ENCODE data around the gene CLHC1. TPM values are rescaled to one million over a fixed set of nuclear protein-coding genes. Genes with fewer than 3 reads are reported as not detected.
A peak's percentile ranks its signal among the peaks of the same experiment; 100 is the strongest.
"Not testable (repeated sequence)": the region's sequence is repeated elsewhere in the genome, so short reads cannot be mapped to it uniquely, and the experiment has no call there.

The CLHC1 gene
- total RNA-seq, 1 donor from 2014 or later = 12.3 TPM

GRCh38 chr2:55268907-55269644, 37.0 kb upstream of the CLHC1 start, which contains the start of gene MTIF2:
Gene MTIF2 (minus strand): TSS chr2:55269231. CDS start chr2:55263858, 5,373 bp downstream.
- intact Hi-C loops (cut with DNase I) = no loop called here
- ATAC-seq (peak; percentile 100), DNase-seq (peak; percentile 98)
- Histone ChIP-seq H3K27me3 (no peaks in the 10 kb centered on the region), H3K9me3 (no peaks in the 10 kb centered on the region), H3K36me3 (peaks cover 13% of the 10 kb centered on the region), H3K27ac (peak within 1 kb of the TSS; percentile 90), H3K4me3 (peak within 1 kb of the TSS; percentile 86), H3K4me1 (peaks cover 7% of the 10 kb centered on the region)
- TF ChIP-seq CTCF (IDR thresholded peaks at IDR 0.05) = no peak

GRCh38 chr2:55268288-55268906, 36.3 kb upstream of the CLHC1 start:
- no peaks in the 10 kb centered on the region for H3K9me3 ChIP-seq
- peaks cover 7% of the 10 kb centered on the region for H3K4me1 ChIP-seq
- intact Hi-C loops (cut with DNase I) = no loop called here
- H3K27me3 ChIP-seq = no peaks in the 10 kb centered on the region
- H3K4me3 ChIP-seq = peak overlapping the region; percentile 86
- no peak for TF ChIP-seq CTCF (IDR thresholded peaks at IDR 0.05)
- H3K27ac ChIP-seq = peak overlapping the region; percentile 90
- no peak for DNase-seq
- peaks cover 20% of the 10 kb centered on the region for H3K36me3 ChIP-seq
- ATAC-seq = no peak

GRCh38 chr2:55259586-55259985, 27.5 kb upstream of the CLHC1 start:
- ATAC-seq; DNase-seq; H3K4me3 ChIP-seq; H3K27ac ChIP-seq; intact Hi-C loops (cut with DNase I); H3K27me3 ChIP-seq; H3K4me1 ChIP-seq; H3K9me3 ChIP-seq: not testable (repeated sequence)
- peaks cover 95% of the 10 kb centered on the region for H3K36me3 ChIP-seq

- H3K27me3 ChIP-seq = no peaks in the 10 kb centered on the region
- no peak for ATAC-seq
- no peak for TF ChIP-seq CTCF (IDR thresholded peaks at IDR 0.05)
- H3K4me3 ChIP-seq = no peak overlapping the region
- intact Hi-C loops (cut with DNase I) = no loop called here
- peaks cover 86% of the 10 kb centered on the region for H3K36me3 ChIP-seq
- no peaks in the 10 kb centered on the region for H3K4me1 ChIP-seq
- no peak overlapping the region for H3K27ac ChIP-seq
- DNase-seq = no peak
- H3K9me3 ChIP-seq = no peaks in the 10 kb centered on the region
Measured at GRCh38 chr2:55252832-55253231, 20.7 kb upstream of the CLHC1 start.

- ATAC-seq = no peak
- Histone ChIP-seq H3K27ac (no peak overlapping the region), H3K4me3 (no peak overlapping the region), H3K9me3 (no peaks in the 10 kb centered on the region), H3K27me3 (no peaks in the 10 kb centered on the region), H3K36me3 (peaks cover 84% of the 10 kb centered on the region), H3K4me1 (no peaks in the 10 kb centered on the region)
- no peak for DNase-seq
- TF ChIP-seq CTCF (IDR thresholded peaks at IDR 0.05) = no peak
- intact Hi-C loops (cut with DNase I) = no loop called here
Measured at GRCh38 chr2:55247025-55247424, 14.9 kb upstream of the CLHC1 start.

- Histone ChIP-seq H3K36me3 (peaks cover 68% of the 10 kb centered on the region), H3K27ac (no peak overlapping the region), H3K4me1 (no peaks in the 10 kb centered on the region), H3K9me3 (no peaks in the 10 kb centered on the region), H3K4me3 (no peak overlapping the region), H3K27me3 (no peaks in the 10 kb centered on the region)
- intact Hi-C loops (cut with DNase I) = no loop called here
- ATAC-seq (no peak), DNase-seq (no peak)
- no peak for TF ChIP-seq CTCF (IDR thresholded peaks at IDR 0.05)
Measured at GRCh38 chr2:55245411-55245810, 13.3 kb upstream of the CLHC1 start.

Data from upper lobe of right lung (tissue), 1 donor.